Lower leg skin (tissue), 4 donors: ENCODE data around the gene SLC25A44. TPM values are rescaled to one million over a fixed set of nuclear protein-coding genes. Genes with fewer than 3 reads are reported as not detected.

ENCODE experiments used
- DNase-seq, 2 donors: peaks; one replicate each; pipeline ENCODE4 v3.0.0-alpha.2; 2019; ENCODE audit warnings: low spot score in 2 of 2
- H3K4me3 ChIP-seq: fragments of 200-600 bp; sonication (generic); 2 replicates; pipeline ENCODE4 v1.5.1; 2017; ENCODE audit warnings: mild to moderate bottlenecking, low read depth; ENCODE audit not compliant: poor library complexity, severe bottlenecking
- CTCF ChIP-seq, 3 donors: fragments of 450-650 bp; IDR thresholded peaks; one replicate each; pipeline ENCODE4 v1.5.1; 2016; ENCODE audit warnings: antibody characterized with exemption in 3 of 3, mild to moderate bottlenecking in 3 of 3, moderate library complexity in 2 of 3
- POLR2A ChIP-seq, 2 donors: fragments of 450-650 bp; IDR thresholded peaks; one replicate each; pipeline ENCODE4 v1.6.1; 2016 to 2017; ENCODE audit warnings: antibody characterized with exemption in 2 of 2, mild to moderate bottlenecking in 1 of 2, moderate library complexity in 1 of 2
- WGBS, 2 donors: methylation state at CpG; one replicate each; pipeline ENCODE4 v1.1.5; 2018; 5-methylcytosine and 5-hydroxymethylcytosine counted together
- intact Hi-C: fragments of 100-400 bp; cut with DNase I; formaldehyde crosslinking; loops from one replicate; pipeline ENCODE4 v1.15.0; 2023; ENCODE audit warnings: low total_unique reads
- total RNA-seq, 4 donors: library from RNA; depleted of rRNA; stranded (reverse); fragments of >200 nt; gene quantifications; one replicate each; pipeline ENCODE4 v1.1.0, GENCODE V29; 2016

Gene SLC25A44
- total RNA-seq, 4 donors from 2014 or later, result 11.3 to 15.3 (median 13.3) TPM

GRCh38 chr1:156160000-156160742 is 33.7 kb upstream of the SLC25A44 start:
- no peak overlapping the region for H3K4me3 ChIP-seq
- intact Hi-C loops, result loop anchor here (10.0 kb wide), 1 partner anchor 45 kb away; no protein-coding TSS in a partner anchor
- 71 to 75% methylated on average over 13 of the region's 13 CpGs for WGBS, 2 donors
- TF ChIP-seq POLR2A (IDR thresholded peaks at IDR 0.05) (no peak), CTCF (IDR thresholded peaks at IDR 0.05) (no peak)
- DNase-seq, result no peak

- H3K4me3 ChIP-seq, result no peak overlapping the region
- peak; percentile 71 to 96 for DNase-seq
- WGBS, 2 donors, result 30 to 38% methylated on average over 11 to 17 of the region's 22 CpGs
- intact Hi-C loops, result no loop called here
- TF ChIP-seq CTCF (IDR thresholded peaks at IDR 0.05), result no peak
- no peak for TF ChIP-seq POLR2A (IDR thresholded peaks at IDR 0.05)
Measured at GRCh38 chr1:156160743-156161171, 33.1 kb upstream of the SLC25A44 start.

- intact Hi-C loops, result no loop called here
- no peak overlapping the region for H3K4me3 ChIP-seq
- TF ChIP-seq CTCF (IDR thresholded peaks at IDR 0.05) (no peak), POLR2A (IDR thresholded peaks at IDR 0.05) (no peak)
- WGBS, 2 donors, result 81 to 88% methylated on average over 5 of the region's 5 CpGs
- no peak for DNase-seq
Measured at GRCh38 chr1:156162430-156163037, 31.4 kb upstream of the SLC25A44 start.

- H3K4me3 ChIP-seq, result no peak overlapping the region
- intact Hi-C loops, result no loop called here
- DNase-seq, result no peak
- 81 to 83% methylated on average over 1 of the region's 1 CpG for WGBS, 2 donors
- TF ChIP-seq POLR2A (IDR thresholded peaks at IDR 0.05) (no peak), CTCF (IDR thresholded peaks at IDR 0.05) (no peak)
Measured at GRCh38 chr1:156163712-156164111, 30.2 kb upstream of the SLC25A44 start.

GRCh38 chr1:156164125-156164831 is 29.6 kb upstream of the SLC25A44 start:
- intact Hi-C loops, result no loop called here
- TF ChIP-seq POLR2A (IDR thresholded peaks at IDR 0.05), result no peak
- no peak for TF ChIP-seq CTCF (IDR thresholded peaks at IDR 0.05)
- WGBS, 2 donors, result 95 to 96% methylated on average over 6 of the region's 6 CpGs
- no peak for DNase-seq
- no peak overlapping the region for H3K4me3 ChIP-seq
